Glutamatergic neuron (in vitro differentiated cells): Measurements from ENCODE around the gene ANKRD16. TPM values are rescaled to one million over a fixed set of nuclear protein-coding genes. Genes with fewer than 3 reads are reported as not detected.

ENCODE experiments used
- DNase-seq: peaks from one replicate; pipeline ENCODE4 v3.0.0; 2022
- H3K27ac Mint-ChIP-seq: one replicate; pipeline ENCODE4 v1.8.0; 2020; ENCODE audit warnings: mild to moderate bottlenecking, mixed read lengths, inconsistent platforms; ENCODE audit not compliant: unreplicated experiment
- H3K27me3 Mint-ChIP-seq: one replicate; pipeline ENCODE4 v1.8.0; 2020; ENCODE audit warnings: mild to moderate bottlenecking, moderate library complexity, mixed read lengths, inconsistent platforms; ENCODE audit not compliant: unreplicated experiment
- H3K36me3 Mint-ChIP-seq: one replicate; pipeline ENCODE4 v1.8.0; 2020; ENCODE audit warnings: mild to moderate bottlenecking, mixed read lengths, inconsistent platforms; ENCODE audit not compliant: unreplicated experiment
- H3K4me1 Mint-ChIP-seq: one replicate; pipeline ENCODE4 v1.8.0; 2020; ENCODE audit warnings: mild to moderate bottlenecking, low read depth, mixed read lengths, inconsistent platforms; ENCODE audit not compliant: unreplicated experiment
- H3K4me3 Mint-ChIP-seq: one replicate; pipeline ENCODE4 v1.8.0; 2020; ENCODE audit warnings: mild to moderate bottlenecking, mixed read lengths, inconsistent platforms; ENCODE audit not compliant: unreplicated experiment
- H3K9me3 Mint-ChIP-seq: one replicate; pipeline ENCODE4 v1.8.0; 2020; ENCODE audit warnings: mild to moderate bottlenecking, moderate library complexity, mixed read lengths, inconsistent platforms; ENCODE audit not compliant: unreplicated experiment
- CTCF ChIP-seq: fragments of 200-600 bp; sonication (generic); IDR thresholded peaks from one replicate; pipeline ENCODE4 v1.5.0; 2021; ENCODE audit not compliant: partially characterized antibody, unreplicated experiment
- total RNA-seq: library from RNA; stranded (reverse); fragmentation: NEBNext Ultra II Directional; extraction: Animal tissue kit (Norgen Biotek cat#: 25700); gene quantifications from one replicate; pipeline ENCODE4 v1.2.1, GENCODE V29; 2021; ENCODE audit not compliant: unreplicated experiment

ANKRD16 gene
- total RNA-seq, 1 donor from 2014 or later: 7.5 TPM

DNA sequence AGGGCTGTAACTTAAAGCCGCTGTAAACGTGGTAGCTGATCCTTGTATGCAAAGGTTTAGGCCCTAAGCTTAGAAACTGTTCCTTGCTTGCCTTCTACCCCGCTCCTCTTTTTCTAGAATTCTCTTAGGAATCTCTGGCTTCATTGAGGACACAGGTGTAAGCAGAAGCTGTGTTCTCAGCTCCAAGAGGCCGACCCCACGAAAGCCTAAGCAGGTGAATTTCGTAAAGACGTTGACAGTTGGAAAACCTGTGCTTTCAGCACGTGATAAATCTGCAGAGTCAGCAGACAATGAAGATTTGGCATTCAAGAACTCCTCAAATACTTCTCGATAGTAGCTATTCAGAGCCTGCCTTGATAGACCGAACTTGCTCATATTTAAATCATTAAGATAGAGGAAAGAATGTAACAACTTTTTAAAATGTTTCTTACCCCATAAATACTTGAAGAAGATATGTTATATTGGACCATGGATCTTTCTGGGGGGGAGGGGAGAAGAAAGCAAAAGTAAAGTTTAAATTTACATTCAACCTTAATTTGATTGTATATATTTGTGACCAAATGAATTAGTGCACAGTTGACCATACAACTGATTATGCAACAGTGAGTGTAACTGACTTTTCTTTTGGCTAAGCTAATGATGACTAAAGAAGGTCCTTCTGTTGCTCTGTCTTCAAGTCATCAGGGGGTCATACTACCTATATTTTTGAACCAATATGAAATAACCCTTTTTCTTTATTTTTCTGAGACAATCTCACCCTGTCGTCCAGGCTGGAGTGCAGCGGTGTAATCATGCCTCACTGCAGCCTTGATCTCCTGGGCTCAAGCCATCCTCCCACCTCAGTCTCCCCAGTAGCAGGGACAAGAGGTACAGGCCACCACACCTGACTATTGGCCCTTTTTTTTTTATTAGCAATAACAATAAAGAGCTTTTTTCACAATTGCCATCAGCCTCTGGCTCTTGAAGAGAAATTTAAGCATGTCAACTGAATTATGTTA lies 75.3 kb downstream of the ANKRD16 start:
- TF ChIP-seq CTCF: no peak
- H3K4me1 Mint-ChIP-seq: peaks cover 14% of the 10 kb centered on the region
- H3K9me3 Mint-ChIP-seq: peaks cover 5% of the 10 kb centered on the region
- peak overlapping the region; percentile 85 for H3K4me3 Mint-ChIP-seq
- H3K27me3 Mint-ChIP-seq: peaks cover 5% of the 10 kb centered on the region
- DNase-seq: no peak
- H3K27ac Mint-ChIP-seq: peak overlapping the region; percentile 20
- no peaks in the 10 kb centered on the region for H3K36me3 Mint-ChIP-seq

- peak within 1 kb of the TSS; percentile 95 for H3K27ac Mint-ChIP-seq
- peak within 1 kb of the TSS; percentile 93 for H3K4me3 Mint-ChIP-seq
- H3K9me3 Mint-ChIP-seq: peaks cover 5% of the 10 kb centered on the region
- DNase-seq: peak; percentile 96
- H3K4me1 Mint-ChIP-seq: peaks cover 17% of the 10 kb centered on the region
- no peak for TF ChIP-seq CTCF
- H3K36me3 Mint-ChIP-seq: no peaks in the 10 kb centered on the region
- H3K27me3 Mint-ChIP-seq: peaks cover 3% of the 10 kb centered on the region
Measured at GRCh38 chr10:5813341-5814109, 76.2 kb downstream of the ANKRD16 start, which contains the start of gene GDI2. TSS of gene GDI2 (minus strand) at chr10:5813434. CDS start at chr10:5813258, 176 bp downstream.

- Mint-ChIP-seq H3K4me3 (peak overlapping the region; percentile 88), H3K4me1 (peaks cover 17% of the 10 kb centered on the region), H3K27ac (peak overlapping the region; percentile 87), H3K9me3 (peaks cover 5% of the 10 kb centered on the region), H3K36me3 (no peaks in the 10 kb centered on the region), H3K27me3 (peaks cover 4% of the 10 kb centered on the region)
- TF ChIP-seq CTCF: no peak
- DNase-seq: no peak
Measured at GRCh38 chr10:5813091-5813340, 76.7 kb downstream of the ANKRD16 start.

DNA sequence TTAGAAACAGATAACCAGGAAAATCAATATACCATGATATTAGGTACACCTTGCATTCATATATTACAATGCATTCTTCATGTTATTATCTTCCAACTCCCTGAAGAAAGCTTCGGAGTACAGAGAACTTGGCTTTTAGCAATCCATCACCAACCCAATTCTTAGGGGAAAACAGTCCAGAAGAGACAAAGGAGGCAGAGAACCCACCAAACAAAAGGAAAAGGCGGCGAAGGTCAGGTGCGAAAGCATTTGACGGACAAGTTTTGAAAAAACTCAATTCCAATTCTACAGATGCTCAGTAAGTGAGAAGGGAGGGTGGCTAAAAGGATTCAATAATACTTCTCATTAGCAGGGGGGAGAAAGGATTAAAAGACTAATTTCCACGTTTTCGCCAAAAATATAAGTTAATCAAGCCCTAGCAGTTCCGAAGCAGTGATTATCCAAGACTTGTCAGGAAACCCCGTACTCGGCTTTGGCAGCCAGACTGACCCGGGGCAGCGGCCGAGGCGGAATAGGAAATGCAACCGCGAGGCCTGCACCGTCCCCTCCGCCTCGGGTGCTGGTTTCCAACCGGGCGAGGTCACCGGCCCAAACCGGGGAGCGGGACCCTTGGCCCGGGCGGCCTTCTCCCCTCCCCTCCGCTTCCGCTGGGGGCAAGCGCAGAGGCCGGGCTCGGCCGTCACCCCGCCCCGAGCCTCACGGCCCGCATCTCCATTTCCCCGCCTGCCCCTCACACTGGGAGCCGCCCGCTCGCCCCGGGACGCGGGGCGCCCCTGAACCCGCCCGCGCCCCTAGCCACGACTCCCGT lies 77.2 kb downstream of the ANKRD16 start:
- H3K9me3 Mint-ChIP-seq: peaks cover 5% of the 10 kb centered on the region
- peaks cover 19% of the 10 kb centered on the region for H3K4me1 Mint-ChIP-seq
- peak; percentile 59 for DNase-seq
- no peaks in the 10 kb centered on the region for H3K36me3 Mint-ChIP-seq
- TF ChIP-seq CTCF: no peak
- peak overlapping the region; percentile 95 for H3K27ac Mint-ChIP-seq
- H3K4me3 Mint-ChIP-seq: peak overlapping the region; percentile 93
- H3K27me3 Mint-ChIP-seq: peaks cover 4% of the 10 kb centered on the region

Other genes with a start within 250 kb of the ANKRD16 start
- gene ASB13, start 223.3 kb downstream of the ANKRD16 start, total RNA-seq: 13.9 TPM
- gene TASOR2, start 205.1 kb downstream of the ANKRD16 start, total RNA-seq: 57.2 TPM
- gene GDI2, start 76.5 kb downstream of the ANKRD16 start, total RNA-seq: 294 TPM
- 65.0 TPM for gene FBH1, start 350 bp upstream of the ANKRD16 start, total RNA-seq
- not detected for gene IL15RA, start 87.7 kb upstream of the ANKRD16 start, total RNA-seq
- gene IL2RA, start 172.5 kb upstream of the ANKRD16 start, total RNA-seq: not detected
- 171 TPM for gene RBM17, start 199.1 kb upstream of the ANKRD16 start, total RNA-seq